GM12872 (cell line): ENCODE results near the gene IL1RL2.

Experiments used
- CTCF ChIP-seq: IDR thresholded peaks from 3 replicates; pipeline ENCODE4 v1.5.1; 2011; ENCODE audit warnings: low read depth, mild to moderate bottlenecking, low read length, moderate library complexity; ENCODE audit not compliant: insufficient read depth

IL1RL2 gene

GRCh38 chr2:102226612-102227391 is 40.0 kb downstream of the IL1RL2 start:
- no peak for TF ChIP-seq CTCF

- no peak for TF ChIP-seq CTCF
Observed at GRCh38 chr2:102229141-102229769, 42.4 kb downstream of the IL1RL2 start.

- no peak for TF ChIP-seq CTCF
Observed at GRCh38 chr2:102230410-102230909, 43.6 kb downstream of the IL1RL2 start.

- TF ChIP-seq CTCF = no peak
Observed at GRCh38 chr2:102233132-102233884, 46.5 kb downstream of the IL1RL2 start.

GRCh38 chr2:102235042-102235473 is 48.2 kb downstream of the IL1RL2 start:
- no peak for TF ChIP-seq CTCF

GRCh38 chr2:102235491-102235890 is 48.7 kb downstream of the IL1RL2 start:
- TF ChIP-seq CTCF = peak; percentile 39

GRCh38 chr2:102236132-102236531 is 49.3 kb downstream of the IL1RL2 start:
- no peak for TF ChIP-seq CTCF
